OCI-LY7 (cell line): ENCODE data around the gene CYP4A22.

ENCODE experiments used
- EZH2phosphoT487 ChIP-seq: fragments of 200-600 bp; sonication (generic); IDR thresholded peaks from 2 replicates; pipeline ENCODE4 v1.6.1; 2018; ENCODE audit warnings: low read depth, borderline replicate concordance, mild to moderate bottlenecking, mixed run types, antibody characterized with exemption, low read length, moderate library complexity, mixed read lengths
- TF ChIP-seq, protein P1 (sequence below): fragments of 200-600 bp; sonication (generic); conservative IDR thresholded peaks from 2 replicates; pipeline ENCODE4 v1.5.1; 2014; ENCODE audit warnings: mild to moderate bottlenecking, antibody characterized with exemption, low read length, moderate library complexity, mixed read lengths

DNA sequence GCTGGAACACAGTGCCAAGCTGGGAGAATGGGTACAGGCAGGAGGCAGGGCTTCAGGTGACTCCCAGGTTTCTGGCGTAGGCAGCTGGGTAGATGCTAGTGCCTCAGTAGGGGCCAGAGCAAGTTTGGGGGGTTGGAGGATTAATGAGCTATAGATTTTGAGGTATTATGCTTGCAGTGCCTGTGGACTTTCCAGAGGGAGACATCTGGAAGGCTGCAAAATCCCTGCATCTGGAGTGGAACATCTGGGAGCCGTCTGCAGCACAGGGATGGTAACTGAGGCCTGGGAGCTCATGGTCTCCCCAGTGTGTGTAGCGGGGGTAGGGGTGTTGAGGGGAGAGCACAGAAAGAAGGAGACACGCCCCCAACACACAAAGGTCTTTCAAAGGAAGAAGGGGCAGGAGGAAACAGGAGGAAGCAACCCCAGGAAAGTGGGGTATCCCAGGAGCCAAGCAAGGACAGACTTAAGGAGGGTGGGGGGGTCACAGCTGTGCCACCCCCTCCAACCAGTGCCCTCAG is 54.8 kb downstream of the CYP4A22 start:
- TF ChIP-seq, protein P1, sequence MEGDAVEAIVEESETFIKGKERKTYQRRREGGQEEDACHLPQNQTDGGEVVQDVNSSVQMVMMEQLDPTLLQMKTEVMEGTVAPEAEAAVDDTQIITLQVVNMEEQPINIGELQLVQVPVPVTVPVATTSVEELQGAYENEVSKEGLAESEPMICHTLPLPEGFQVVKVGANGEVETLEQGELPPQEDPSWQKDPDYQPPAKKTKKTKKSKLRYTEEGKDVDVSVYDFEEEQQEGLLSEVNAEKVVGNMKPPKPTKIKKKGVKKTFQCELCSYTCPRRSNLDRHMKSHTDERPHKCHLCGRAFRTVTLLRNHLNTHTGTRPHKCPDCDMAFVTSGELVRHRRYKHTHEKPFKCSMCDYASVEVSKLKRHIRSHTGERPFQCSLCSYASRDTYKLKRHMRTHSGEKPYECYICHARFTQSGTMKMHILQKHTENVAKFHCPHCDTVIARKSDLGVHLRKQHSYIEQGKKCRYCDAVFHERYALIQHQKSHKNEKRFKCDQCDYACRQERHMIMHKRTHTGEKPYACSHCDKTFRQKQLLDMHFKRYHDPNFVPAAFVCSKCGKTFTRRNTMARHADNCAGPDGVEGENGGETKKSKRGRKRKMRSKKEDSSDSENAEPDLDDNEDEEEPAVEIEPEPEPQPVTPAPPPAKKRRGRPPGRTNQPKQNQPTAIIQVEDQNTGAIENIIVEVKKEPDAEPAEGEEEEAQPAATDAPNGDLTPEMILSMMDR = no peak
- no peak for TF ChIP-seq EZH2phosphoT487
